ENCODE measurements around the gene WSB1.
"Not testable (repeated sequence)": the region's sequence is repeated elsewhere in the genome, so short reads cannot be mapped to it uniquely, and the experiment has no call there.

The WSB1 gene

GRCh38 chr17:27293898-27294688 lies at the start of gene WSB1:
WSB1 (plus strand) TSS chr17:27294114; CDS start chr17:27294396, 282 bp downstream.
- Histone ChIP-seq H3K36me3 (ENCODE audit: control insufficient read depth in 1 of 2, insufficient read depth in 2 of 2, low read length in 2 of 2) (peaks cover 0 to 11% of the 10 kb centered on the region in 2 donors), H3K4me3 (ENCODE audit: low read depth in 1 of 2, low read length in 2 of 2) (peak within 1 kb of the TSS; percentile 85 to 96), H3K4me1 (ENCODE audit: control insufficient read depth in 1 of 2, insufficient read depth in 2 of 2, low read length in 2 of 2) (peaks cover 5 to 20% of the 10 kb centered on the region in 2 donors), H3K9me3 (ENCODE audit: control insufficient read depth in 1 of 2, low read length in 2 of 2) (no peaks in the 10 kb centered on the region), H3K27me3 (ENCODE audit: low read depth, low read length) (no peaks in the 10 kb centered on the region), H3K27ac (ENCODE audit: low read length) (peak within 1 kb of the TSS; percentile 100)

- Histone ChIP-seq H3K27ac (ENCODE audit: low read length) (peak overlapping the region; percentile 86), H3K4me3 (ENCODE audit: low read depth in 1 of 2, low read length in 2 of 2) (peak overlapping the region; percentile 4 to 45), H3K9me3 (ENCODE audit: control insufficient read depth in 1 of 2, low read length in 2 of 2) (no peaks in the 10 kb centered on the region), H3K4me1 (ENCODE audit: control insufficient read depth in 1 of 2, insufficient read depth in 2 of 2, low read length in 2 of 2) (peaks cover 20 to 22% of the 10 kb centered on the region in 2 donors), H3K27me3 (ENCODE audit: low read depth, low read length) (no peaks in the 10 kb centered on the region), H3K36me3 (ENCODE audit: control insufficient read depth in 1 of 2, insufficient read depth in 2 of 2, low read length in 2 of 2) (no peaks in the 10 kb centered on the region)
These were observed 49.3 kb upstream of the WSB1 start for GRCh38 chr17:27244491-27245223.

- H3K27me3 ChIP-seq (ENCODE audit: low read depth, low read length) = no peaks in the 10 kb centered on the region
- H3K4me1 ChIP-seq (ENCODE audit: control insufficient read depth in 1 of 2, insufficient read depth in 2 of 2, low read length in 2 of 2) = peaks cover 19 to 22% of the 10 kb centered on the region in 2 donors
- peak overlapping the region; percentile 86 for H3K27ac ChIP-seq (ENCODE audit: low read length)
- H3K4me3 ChIP-seq (ENCODE audit: low read depth in 1 of 2, low read length in 2 of 2) = peak overlapping the region; percentile 4 to 45
- H3K9me3 ChIP-seq (ENCODE audit: control insufficient read depth in 1 of 2, low read length in 2 of 2) = no peaks in the 10 kb centered on the region
- H3K36me3 ChIP-seq (ENCODE audit: control insufficient read depth in 1 of 2, insufficient read depth in 2 of 2, low read length in 2 of 2) = no peaks in the 10 kb centered on the region
These were observed 48.7 kb upstream of the WSB1 start for GRCh38 chr17:27245230-27245696.

GRCh38 chr17:27246537-27246936 lies 47.4 kb upstream of the WSB1 start:
- Histone ChIP-seq H3K4me3 (ENCODE audit: low read depth in 1 of 2, low read length in 2 of 2) (no peak overlapping the region), H3K27ac (ENCODE audit: low read length) (no peak overlapping the region), H3K9me3 (ENCODE audit: control insufficient read depth in 1 of 2, low read length in 2 of 2) (no peaks in the 10 kb centered on the region), H3K36me3 (ENCODE audit: control insufficient read depth in 1 of 2, insufficient read depth in 2 of 2, low read length in 2 of 2) (no peaks in the 10 kb centered on the region), H3K27me3 (ENCODE audit: low read depth, low read length) (no peaks in the 10 kb centered on the region), H3K4me1 (ENCODE audit: control insufficient read depth in 1 of 2, insufficient read depth in 2 of 2, low read length in 2 of 2) (peaks cover 16 to 22% of the 10 kb centered on the region in 2 donors)

- H3K4me3 ChIP-seq (ENCODE audit: low read depth in 1 of 2, low read length in 2 of 2) = no peak overlapping the region
- no peaks in the 10 kb centered on the region for H3K36me3 ChIP-seq (ENCODE audit: control insufficient read depth in 1 of 2, insufficient read depth in 2 of 2, low read length in 2 of 2)
These were observed 46.6 kb upstream of the WSB1 start for GRCh38 chr17:27247071-27247957.

GRCh38 chr17:27247958-27248342 lies 46.0 kb upstream of the WSB1 start:
- no peak overlapping the region for H3K4me3 ChIP-seq (ENCODE audit: low read depth in 1 of 2, low read length in 2 of 2)
- H3K4me1 ChIP-seq (ENCODE audit: control insufficient read depth in 1 of 2, insufficient read depth in 2 of 2, low read length in 2 of 2) = peaks cover 16 to 22% of the 10 kb centered on the region in 2 donors
- H3K27me3 ChIP-seq (ENCODE audit: low read depth, low read length) = no peaks in the 10 kb centered on the region
- no peak overlapping the region for H3K27ac ChIP-seq (ENCODE audit: low read length)
- no peaks in the 10 kb centered on the region for H3K9me3 ChIP-seq (ENCODE audit: control insufficient read depth in 1 of 2, low read length in 2 of 2)
- H3K36me3 ChIP-seq (ENCODE audit: control insufficient read depth in 1 of 2, insufficient read depth in 2 of 2, low read length in 2 of 2) = no peaks in the 10 kb centered on the region

More at GRCh38 chr17:27247071-27247957, 46.6 kb upstream of the WSB1 start:
- H3K9me3 ChIP-seq (ENCODE audit: control insufficient read depth in 1 of 2, low read length in 2 of 2) = no peaks in the 10 kb centered on the region
- H3K27ac ChIP-seq (ENCODE audit: low read length) = peak overlapping the region; percentile 10
- peaks cover 16 to 22% of the 10 kb centered on the region in 2 donors for H3K4me1 ChIP-seq (ENCODE audit: control insufficient read depth in 1 of 2, insufficient read depth in 2 of 2, low read length in 2 of 2)
- no peaks in the 10 kb centered on the region for H3K27me3 ChIP-seq (ENCODE audit: low read depth, low read length)

GRCh38 chr17:27250791-27251190 lies 43.1 kb upstream of the WSB1 start:
- not testable (repeated sequence) for H3K27me3 ChIP-seq (ENCODE audit: low read depth, low read length); H3K9me3 ChIP-seq (ENCODE audit: control insufficient read depth in 1 of 2, low read length in 2 of 2); H3K27ac ChIP-seq (ENCODE audit: low read length); H3K36me3 ChIP-seq (ENCODE audit: control insufficient read depth in 1 of 2, insufficient read depth in 2 of 2, low read length in 2 of 2); H3K4me3 ChIP-seq (ENCODE audit: low read depth in 1 of 2, low read length in 2 of 2)
- H3K4me1 ChIP-seq (ENCODE audit: control insufficient read depth in 1 of 2, insufficient read depth in 2 of 2, low read length in 2 of 2) = peaks cover 3 to 22% of the 10 kb centered on the region in 2 donors

GRCh38 chr17:27254802-27255201 lies 39.1 kb upstream of the WSB1 start:
- H3K27ac ChIP-seq (ENCODE audit: low read length); H3K36me3 ChIP-seq (ENCODE audit: control insufficient read depth in 1 of 2, insufficient read depth in 2 of 2, low read length in 2 of 2); H3K9me3 ChIP-seq (ENCODE audit: control insufficient read depth in 1 of 2, low read length in 2 of 2); H3K4me3 ChIP-seq (ENCODE audit: low read depth in 1 of 2, low read length in 2 of 2); H3K27me3 ChIP-seq (ENCODE audit: low read depth, low read length): not testable (repeated sequence)
- peaks cover 4 to 16% of the 10 kb centered on the region in 2 donors for H3K4me1 ChIP-seq (ENCODE audit: control insufficient read depth in 1 of 2, insufficient read depth in 2 of 2, low read length in 2 of 2)

- Histone ChIP-seq H3K27me3 (ENCODE audit: low read depth, low read length) (no peaks in the 10 kb centered on the region), H3K9me3 (ENCODE audit: control insufficient read depth in 1 of 2, low read length in 2 of 2) (no peaks in the 10 kb centered on the region), H3K27ac (ENCODE audit: low read length) (peak overlapping the region; percentile 77), H3K4me1 (ENCODE audit: control insufficient read depth in 1 of 2, insufficient read depth in 2 of 2, low read length in 2 of 2) (peaks cover 4 to 16% of the 10 kb centered on the region in 2 donors), H3K36me3 (ENCODE audit: control insufficient read depth in 1 of 2, insufficient read depth in 2 of 2, low read length in 2 of 2) (no peaks in the 10 kb centered on the region), H3K4me3 (ENCODE audit: low read depth in 1 of 2, low read length in 2 of 2) (no peak overlapping the region)
These were observed 37.5 kb upstream of the WSB1 start for GRCh38 chr17:27256225-27257030.

GRCh38 chr17:27257031-27257357 lies 36.9 kb upstream of the WSB1 start:
- Histone ChIP-seq H3K9me3 (ENCODE audit: control insufficient read depth in 1 of 2, low read length in 2 of 2) (no peaks in the 10 kb centered on the region), H3K27me3 (ENCODE audit: low read depth, low read length) (no peaks in the 10 kb centered on the region), H3K36me3 (ENCODE audit: control insufficient read depth in 1 of 2, insufficient read depth in 2 of 2, low read length in 2 of 2) (no peaks in the 10 kb centered on the region), H3K4me1 (ENCODE audit: control insufficient read depth in 1 of 2, insufficient read depth in 2 of 2, low read length in 2 of 2) (peaks cover 4 to 16% of the 10 kb centered on the region in 2 donors), H3K27ac (ENCODE audit: low read length) (no peak overlapping the region), H3K4me3 (ENCODE audit: low read depth in 1 of 2, low read length in 2 of 2) (no peak overlapping the region)
